ENCODE results near the gene SF3B2.

The SF3B2 gene

GRCh38 chr11:66042227-66042995 lies 9.8 kb upstream of the SF3B2 start:
- Histone ChIP-seq H3K9ac (ENCODE audit: low read length) (no peak overlapping the region), H3K27me3 (replicated peaks; ENCODE audit: control insufficient read depth, insufficient read depth, low read length) (peaks cover 36% of the 10 kb centered on the region), H3K4me3 (ENCODE audit: low read length) (no peak overlapping the region), H3K36me3 (ENCODE audit: control insufficient read depth, insufficient read depth, low read length, severe bottlenecking) (no peaks in the 10 kb centered on the region), H3K4me1 (ENCODE audit: control insufficient read depth, insufficient read depth, low read length) (peaks cover 9% of the 10 kb centered on the region), H3K9me3 (ENCODE audit: control insufficient read depth, low read length) (peaks cover 5% of the 10 kb centered on the region)
- DNase-seq (ENCODE audit: low read depth), result no peak

- DNase-seq (ENCODE audit: low read depth), result no peak
- no peak overlapping the region for H3K9ac ChIP-seq (ENCODE audit: low read length)
- no peaks in the 10 kb centered on the region for H3K36me3 ChIP-seq (ENCODE audit: control insufficient read depth, insufficient read depth, low read length, severe bottlenecking)
- no peak overlapping the region for H3K4me3 ChIP-seq (ENCODE audit: low read length)
- H3K27me3 ChIP-seq (replicated peaks; ENCODE audit: control insufficient read depth, insufficient read depth, low read length), result peaks cover 43% of the 10 kb centered on the region
- peaks cover 9% of the 10 kb centered on the region for H3K4me1 ChIP-seq (ENCODE audit: control insufficient read depth, insufficient read depth, low read length)
- peaks cover 4% of the 10 kb centered on the region for H3K9me3 ChIP-seq (ENCODE audit: control insufficient read depth, low read length)
Observed at GRCh38 chr11:66042996-66043906, 8.9 kb upstream of the SF3B2 start.

GRCh38 chr11:66044757-66045156 lies 7.4 kb upstream of the SF3B2 start:
- Histone ChIP-seq H3K27me3 (replicated peaks; ENCODE audit: control insufficient read depth, insufficient read depth, low read length) (peaks cover 48% of the 10 kb centered on the region), H3K9ac (ENCODE audit: low read length) (no peak overlapping the region), H3K9me3 (ENCODE audit: control insufficient read depth, low read length) (peaks cover 4% of the 10 kb centered on the region), H3K4me1 (ENCODE audit: control insufficient read depth, insufficient read depth, low read length) (peaks cover 6% of the 10 kb centered on the region), H3K4me3 (ENCODE audit: low read length) (no peak overlapping the region), H3K36me3 (ENCODE audit: control insufficient read depth, insufficient read depth, low read length, severe bottlenecking) (no peaks in the 10 kb centered on the region)
- no peak for DNase-seq (ENCODE audit: low read depth)

GRCh38 chr11:66045177-66045639 lies 7.0 kb upstream of the SF3B2 start:
- DNase-seq (ENCODE audit: low read depth), result peak; percentile 96
- no peaks in the 10 kb centered on the region for H3K36me3 ChIP-seq (ENCODE audit: control insufficient read depth, insufficient read depth, low read length, severe bottlenecking)
- H3K27me3 ChIP-seq (replicated peaks; ENCODE audit: control insufficient read depth, insufficient read depth, low read length), result peaks cover 49% of the 10 kb centered on the region
- H3K9ac ChIP-seq (ENCODE audit: low read length), result no peak overlapping the region
- peaks cover 4% of the 10 kb centered on the region for H3K9me3 ChIP-seq (ENCODE audit: control insufficient read depth, low read length)
- H3K4me1 ChIP-seq (ENCODE audit: control insufficient read depth, insufficient read depth, low read length), result peaks cover 2% of the 10 kb centered on the region
- no peak overlapping the region for H3K4me3 ChIP-seq (ENCODE audit: low read length)

GRCh38 chr11:66046901-66047300 lies 5.3 kb upstream of the SF3B2 start:
- H3K36me3 ChIP-seq (ENCODE audit: control insufficient read depth, insufficient read depth, low read length, severe bottlenecking), result no peaks in the 10 kb centered on the region
- DNase-seq (ENCODE audit: low read depth), result no peak
- peaks cover 4% of the 10 kb centered on the region for H3K9me3 ChIP-seq (ENCODE audit: control insufficient read depth, low read length)
- H3K4me3 ChIP-seq (ENCODE audit: low read length), result no peak overlapping the region
- H3K9ac ChIP-seq (ENCODE audit: low read length), result no peak overlapping the region
- peaks cover 38% of the 10 kb centered on the region for H3K27me3 ChIP-seq (replicated peaks; ENCODE audit: control insufficient read depth, insufficient read depth, low read length)
- peaks cover 11% of the 10 kb centered on the region for H3K4me1 ChIP-seq (ENCODE audit: control insufficient read depth, insufficient read depth, low read length)

GRCh38 chr11:66047541-66048365 lies 4.4 kb upstream of the SF3B2 start:
- Histone ChIP-seq H3K27me3 (replicated peaks; ENCODE audit: control insufficient read depth, insufficient read depth, low read length) (peaks cover 38% of the 10 kb centered on the region), H3K4me3 (ENCODE audit: low read length) (no peak overlapping the region), H3K9me3 (ENCODE audit: control insufficient read depth, low read length) (peaks cover 4% of the 10 kb centered on the region), H3K36me3 (ENCODE audit: control insufficient read depth, insufficient read depth, low read length, severe bottlenecking) (no peaks in the 10 kb centered on the region), H3K4me1 (ENCODE audit: control insufficient read depth, insufficient read depth, low read length) (peaks cover 11% of the 10 kb centered on the region), H3K9ac (ENCODE audit: low read length) (no peak overlapping the region)
- DNase-seq (ENCODE audit: low read depth), result peak; percentile 26

- Histone ChIP-seq H3K4me1 (ENCODE audit: control insufficient read depth, insufficient read depth, low read length) (peaks cover 20% of the 10 kb centered on the region), H3K4me3 (ENCODE audit: low read length) (no peak within 1 kb of the TSS), H3K27me3 (replicated peaks; ENCODE audit: control insufficient read depth, insufficient read depth, low read length) (peaks cover 36% of the 10 kb centered on the region), H3K9ac (ENCODE audit: low read length) (no peak within 1 kb of the TSS), H3K9me3 (ENCODE audit: control insufficient read depth, low read length) (peaks cover 4% of the 10 kb centered on the region), H3K36me3 (ENCODE audit: control insufficient read depth, insufficient read depth, low read length, severe bottlenecking) (no peaks in the 10 kb centered on the region)
- DNase-seq (ENCODE audit: low read depth), result no peak
Observed at GRCh38 chr11:66048547-66049323, 3.4 kb upstream of the SF3B2 start, which contains the start of gene GAL3ST3. Gene GAL3ST3 (minus strand): TSS chr11:66049161. CDS start chr11:66045415, 3,746 bp downstream.

GRCh38 chr11:66050581-66051231 lies 1.5 kb upstream of the SF3B2 start:
- Histone ChIP-seq H3K9me3 (ENCODE audit: control insufficient read depth, low read length) (no peaks in the 10 kb centered on the region), H3K36me3 (ENCODE audit: control insufficient read depth, insufficient read depth, low read length, severe bottlenecking) (peaks cover 13% of the 10 kb centered on the region), H3K4me3 (ENCODE audit: low read length) (no peak overlapping the region), H3K27me3 (replicated peaks; ENCODE audit: control insufficient read depth, insufficient read depth, low read length) (peaks cover 28% of the 10 kb centered on the region), H3K9ac (ENCODE audit: low read length) (peak overlapping the region; percentile 97), H3K4me1 (ENCODE audit: control insufficient read depth, insufficient read depth, low read length) (peaks cover 31% of the 10 kb centered on the region)
- no peak for DNase-seq (ENCODE audit: low read depth)

- H3K36me3 ChIP-seq (ENCODE audit: control insufficient read depth, insufficient read depth, low read length, severe bottlenecking), result peaks cover 20% of the 10 kb centered on the region
- peak overlapping the region; percentile 97 for H3K9ac ChIP-seq (ENCODE audit: low read length)
- DNase-seq (ENCODE audit: low read depth), result no peak
- peaks cover 38% of the 10 kb centered on the region for H3K4me1 ChIP-seq (ENCODE audit: control insufficient read depth, insufficient read depth, low read length)
- H3K4me3 ChIP-seq (ENCODE audit: low read length), result peak overlapping the region; percentile 97
- H3K27me3 ChIP-seq (replicated peaks; ENCODE audit: control insufficient read depth, insufficient read depth, low read length), result peaks cover 27% of the 10 kb centered on the region
- no peaks in the 10 kb centered on the region for H3K9me3 ChIP-seq (ENCODE audit: control insufficient read depth, low read length)
Observed at GRCh38 chr11:66051371-66051765, 796 bp upstream of the SF3B2 start.

- Histone ChIP-seq H3K4me1 (ENCODE audit: control insufficient read depth, insufficient read depth, low read length) (peaks cover 45% of the 10 kb centered on the region), H3K4me3 (ENCODE audit: low read length) (peak overlapping the region; percentile 97), H3K9me3 (ENCODE audit: control insufficient read depth, low read length) (no peaks in the 10 kb centered on the region), H3K27me3 (replicated peaks; ENCODE audit: control insufficient read depth, insufficient read depth, low read length) (peaks cover 15% of the 10 kb centered on the region), H3K9ac (ENCODE audit: low read length) (peak overlapping the region; percentile 97), H3K36me3 (ENCODE audit: control insufficient read depth, insufficient read depth, low read length, severe bottlenecking) (peaks cover 32% of the 10 kb centered on the region)
- DNase-seq (ENCODE audit: low read depth), result no peak
Observed at GRCh38 chr11:66052664-66052982, 459 bp downstream of the SF3B2 start.

Measured in adipocyte (in vitro differentiated cells).